ENCODE data around the gene FLNC.
A peak's percentile ranks its signal among the peaks of the same experiment; 100 is the strongest.

FLNC gene

DNA sequence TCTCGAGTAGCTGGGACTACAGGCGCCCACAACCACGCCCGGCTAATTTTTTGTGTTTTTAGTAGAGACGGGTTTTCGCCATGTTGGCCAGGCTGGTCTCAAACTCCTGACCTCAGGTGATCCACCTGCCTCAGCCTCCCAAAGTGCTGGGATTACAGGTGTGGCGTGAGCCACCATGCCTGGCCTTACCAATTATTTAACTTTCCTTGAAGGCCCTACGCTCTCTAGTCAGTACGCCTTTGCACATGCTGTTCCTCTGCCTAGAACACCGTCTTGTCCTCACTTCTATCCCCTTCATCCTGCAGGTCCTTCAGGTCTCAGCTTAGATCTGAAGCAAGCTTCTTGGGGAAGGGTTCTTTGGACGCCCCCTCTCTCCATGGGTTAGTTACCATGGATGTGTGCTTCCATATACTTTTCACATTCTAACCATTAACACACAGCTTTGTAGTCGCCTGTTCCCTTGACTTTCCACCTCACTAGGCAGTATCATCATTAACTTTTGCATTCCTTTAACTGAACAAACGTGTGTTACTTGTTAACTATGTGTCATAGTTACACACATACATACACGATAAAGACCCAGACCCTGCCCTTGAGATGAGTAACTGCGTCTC is 31.9 kb downstream of the FLNC start:
- no peak for DNase-seq (ENCODE audit: low spot score)

DNA sequence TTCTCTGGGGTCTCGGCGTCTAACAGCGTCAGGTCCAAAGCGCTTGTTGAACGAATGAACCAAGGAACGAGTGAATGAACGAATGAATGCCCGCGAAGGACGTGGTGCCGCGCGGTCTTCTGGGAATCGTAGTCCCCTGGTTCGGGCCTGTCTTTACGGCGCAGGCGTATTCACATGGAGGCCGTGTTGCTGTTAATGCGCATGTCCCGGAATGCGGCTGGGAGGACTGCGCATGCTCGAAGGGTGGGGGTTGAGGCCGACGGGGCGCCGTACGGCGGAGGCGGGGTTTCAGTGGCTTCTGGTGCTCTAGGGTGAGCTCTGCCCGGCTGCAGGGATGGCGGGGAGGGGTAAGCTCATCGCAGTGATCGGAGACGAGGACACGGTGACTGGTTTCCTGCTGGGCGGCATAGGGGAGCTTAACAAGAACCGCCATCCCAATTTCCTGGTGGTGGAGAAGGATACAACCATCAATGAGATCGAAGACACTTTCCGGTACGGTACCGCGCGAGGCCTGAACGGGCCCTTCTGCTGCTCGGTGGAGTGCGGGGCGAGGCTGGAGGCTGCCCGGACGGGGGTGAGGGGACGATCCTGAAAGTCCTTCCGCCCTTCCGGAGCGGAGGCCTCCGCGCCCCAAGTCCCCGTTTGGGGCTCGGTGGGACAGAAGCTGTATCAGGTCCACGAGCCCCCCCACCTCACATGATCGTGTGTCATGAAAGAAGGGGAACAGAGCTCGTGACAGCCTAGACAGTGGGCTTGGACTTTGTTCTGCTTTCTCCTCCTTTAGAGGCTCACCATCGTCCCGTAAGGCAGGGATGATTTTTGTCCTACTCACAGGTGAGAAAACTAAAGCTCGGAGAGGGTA is 32.6 kb downstream of the FLNC start, which contains the start of gene ATP6V1F:
Gene ATP6V1F, plus strand, starts transcription at position 286 of the 862 bp plus-strand sequence. Its CDS starts 49 bp downstream, at position 335.
- DNase-seq (ENCODE audit: low spot score), result peak; percentile 99

DNA sequence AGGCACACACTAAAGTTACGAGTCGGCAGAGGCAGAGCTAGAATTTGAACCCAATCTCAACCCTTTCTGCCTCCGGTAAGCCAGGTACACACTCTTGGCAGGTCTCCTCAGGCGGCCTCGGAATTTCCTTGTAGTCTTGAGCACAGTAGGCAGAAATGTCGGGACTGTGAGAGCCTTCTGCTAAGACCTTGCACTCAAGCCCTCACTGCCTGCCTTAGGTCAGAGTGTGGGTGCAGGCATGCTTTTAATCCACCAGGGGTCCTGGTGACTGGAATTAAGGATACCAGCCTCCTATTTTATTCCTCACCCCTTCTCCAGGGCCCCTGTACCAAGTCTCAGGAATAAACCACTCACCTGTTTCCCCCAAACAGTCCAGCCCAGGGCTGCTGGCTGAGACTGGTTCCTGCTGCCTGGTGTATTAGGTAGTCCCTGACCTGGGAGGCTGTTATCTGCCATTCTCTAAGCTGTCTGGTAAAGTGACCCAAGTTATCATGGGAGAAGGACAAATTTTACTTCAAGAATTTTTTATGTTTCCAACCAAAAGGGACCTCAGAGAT is 33.3 kb downstream of the FLNC start:
- DNase-seq (ENCODE audit: low spot score), result peak; percentile 86

DNA sequence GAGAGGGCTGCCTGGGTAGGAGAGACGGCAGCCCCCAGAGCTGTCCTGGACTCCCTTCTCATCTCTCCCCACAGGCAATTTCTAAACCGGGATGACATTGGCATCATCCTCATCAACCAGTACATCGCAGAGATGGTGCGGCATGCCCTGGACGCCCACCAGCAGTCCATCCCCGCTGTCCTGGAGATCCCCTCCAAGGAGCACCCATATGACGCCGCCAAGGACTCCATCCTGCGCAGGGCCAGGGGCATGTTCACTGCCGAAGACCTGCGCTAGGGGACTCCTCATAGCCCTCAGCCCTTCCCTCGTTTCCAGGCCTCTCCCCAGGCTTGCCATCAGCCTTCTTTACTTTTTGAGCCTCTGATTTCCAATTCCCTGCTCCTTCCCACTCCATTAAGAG is 35.1 kb downstream of the FLNC start:
- no peak for DNase-seq (ENCODE audit: low spot score)

DNA sequence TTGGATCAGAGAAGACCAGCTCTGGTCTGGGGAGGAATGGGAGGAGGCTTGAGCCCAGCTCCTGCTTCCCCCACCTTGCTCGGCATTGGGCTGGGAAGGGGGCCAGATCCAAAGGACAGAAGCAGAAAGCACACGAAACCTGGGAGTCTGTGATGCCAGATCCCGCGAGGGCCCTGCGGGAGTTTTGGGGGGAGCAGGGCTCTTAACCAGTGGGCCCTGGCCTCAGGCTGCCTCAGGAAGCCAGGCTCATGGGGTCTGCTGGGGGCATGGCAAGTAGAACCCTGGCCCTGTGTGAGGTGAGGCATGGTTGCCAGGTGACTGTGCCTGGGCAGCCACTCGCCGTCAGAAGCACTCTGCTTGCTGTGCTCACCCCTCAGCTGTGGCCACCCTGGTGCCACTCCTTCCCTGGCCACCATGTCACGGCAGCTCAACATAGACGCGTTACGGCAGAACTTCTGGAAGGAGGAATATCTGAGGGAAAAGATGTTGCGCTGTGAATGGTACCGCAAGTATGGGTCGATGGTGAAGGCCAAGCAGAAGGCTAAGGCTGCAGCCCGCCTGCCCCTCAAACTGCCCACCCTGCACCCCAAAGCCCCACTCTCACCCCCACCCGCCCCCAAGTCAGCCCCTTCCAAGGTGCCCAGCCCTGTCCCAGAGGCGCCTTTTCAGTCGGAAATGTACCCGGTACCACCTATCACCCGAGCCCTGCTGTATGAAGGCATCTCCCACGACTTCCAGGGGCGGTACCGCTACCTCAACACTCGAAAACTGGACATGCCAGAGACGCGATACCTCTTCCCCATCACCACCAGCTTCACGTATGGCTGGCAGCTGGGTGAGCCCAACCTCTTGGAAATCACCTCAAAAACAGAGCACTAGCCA is 36.0 kb downstream of the FLNC start:
- DNase-seq (ENCODE audit: low spot score), result no peak

DNA sequence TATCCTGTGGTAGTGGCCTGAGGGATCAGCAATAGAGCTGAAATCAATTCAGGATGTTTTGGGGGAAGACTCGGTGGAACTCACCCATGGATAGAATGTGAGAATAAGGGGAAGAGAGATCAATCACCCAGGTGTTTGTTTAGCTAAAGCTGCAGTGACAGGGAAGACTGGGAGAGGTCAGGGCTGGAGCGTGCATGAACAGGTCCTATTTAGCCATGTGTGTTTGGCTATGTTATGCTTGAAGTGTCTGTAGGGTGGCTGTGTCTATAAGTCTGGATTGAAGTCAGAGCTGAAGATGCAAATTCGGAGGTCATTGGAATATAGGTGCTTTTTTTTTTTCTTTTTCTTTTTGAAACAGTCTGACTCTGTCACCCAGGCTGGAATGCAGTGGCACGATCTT is 37.0 kb downstream of the FLNC start:
- no peak for DNase-seq (ENCODE audit: low spot score)

DNA sequence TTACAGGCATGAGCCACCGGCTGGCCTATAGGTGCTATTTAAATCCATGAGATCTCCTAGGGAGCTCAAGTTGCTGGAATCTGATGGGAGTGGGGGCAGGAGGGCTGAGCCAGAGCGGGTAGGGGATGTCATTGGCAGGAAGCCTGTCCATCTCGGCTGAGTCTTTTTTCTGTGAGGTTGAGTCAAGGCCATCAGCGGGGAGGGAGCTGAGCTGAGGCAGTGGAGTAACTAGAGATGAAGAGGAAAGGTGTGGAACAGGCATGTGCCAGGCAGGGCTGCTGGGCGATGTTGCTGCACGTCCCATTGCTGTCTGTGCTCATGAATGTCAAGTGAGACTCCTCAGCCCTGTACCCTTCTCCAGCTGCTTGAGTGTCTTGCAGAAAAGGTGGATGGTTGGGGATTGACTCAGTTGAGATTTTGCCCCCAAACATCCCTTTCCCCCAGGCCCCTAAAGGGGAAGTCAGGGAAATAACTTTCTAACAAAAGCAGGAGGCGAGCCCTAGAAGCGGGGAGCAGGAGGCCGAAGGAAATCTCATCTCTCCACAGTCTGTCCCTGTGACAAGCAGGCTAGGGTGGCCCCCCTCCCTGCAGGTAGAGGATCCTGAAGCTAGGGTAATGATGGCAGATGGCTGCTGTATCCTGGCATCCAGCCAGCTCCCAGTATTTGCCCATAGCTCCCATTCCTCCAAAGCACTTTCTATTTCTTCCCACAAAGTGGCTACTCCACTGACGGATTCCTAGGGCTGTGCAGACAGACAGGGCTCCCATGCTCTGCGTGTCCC is 37.8 kb downstream of the FLNC start:
- DNase-seq (ENCODE audit: low spot score), result no peak

DNA sequence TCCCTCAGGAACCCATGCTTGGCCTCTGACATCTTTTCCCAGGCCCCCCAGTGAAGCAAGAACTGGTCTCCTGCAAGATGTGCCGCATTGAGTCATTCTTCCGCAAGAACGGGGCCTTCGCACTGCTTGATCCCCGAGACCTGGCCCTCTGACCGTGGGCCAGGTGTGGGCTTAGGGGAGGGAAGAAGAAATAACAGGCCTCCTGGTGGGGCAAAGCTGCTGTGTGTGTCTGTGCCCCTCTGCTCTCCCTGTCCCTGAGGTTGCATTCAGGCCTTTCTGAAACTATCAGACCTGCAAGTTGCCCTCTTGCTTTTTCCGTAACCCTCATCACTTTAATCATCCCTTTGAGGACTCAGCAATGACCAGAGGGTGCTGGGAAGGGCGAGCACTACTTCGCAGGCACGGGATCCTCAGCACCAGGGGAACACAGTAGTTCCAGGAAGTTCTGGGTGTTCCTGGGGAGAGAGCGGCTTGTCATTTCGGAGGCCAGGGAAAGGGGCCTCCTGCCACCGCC is 38.5 kb downstream of the FLNC start:
- DNase-seq (ENCODE audit: low spot score), result no peak

DNA sequence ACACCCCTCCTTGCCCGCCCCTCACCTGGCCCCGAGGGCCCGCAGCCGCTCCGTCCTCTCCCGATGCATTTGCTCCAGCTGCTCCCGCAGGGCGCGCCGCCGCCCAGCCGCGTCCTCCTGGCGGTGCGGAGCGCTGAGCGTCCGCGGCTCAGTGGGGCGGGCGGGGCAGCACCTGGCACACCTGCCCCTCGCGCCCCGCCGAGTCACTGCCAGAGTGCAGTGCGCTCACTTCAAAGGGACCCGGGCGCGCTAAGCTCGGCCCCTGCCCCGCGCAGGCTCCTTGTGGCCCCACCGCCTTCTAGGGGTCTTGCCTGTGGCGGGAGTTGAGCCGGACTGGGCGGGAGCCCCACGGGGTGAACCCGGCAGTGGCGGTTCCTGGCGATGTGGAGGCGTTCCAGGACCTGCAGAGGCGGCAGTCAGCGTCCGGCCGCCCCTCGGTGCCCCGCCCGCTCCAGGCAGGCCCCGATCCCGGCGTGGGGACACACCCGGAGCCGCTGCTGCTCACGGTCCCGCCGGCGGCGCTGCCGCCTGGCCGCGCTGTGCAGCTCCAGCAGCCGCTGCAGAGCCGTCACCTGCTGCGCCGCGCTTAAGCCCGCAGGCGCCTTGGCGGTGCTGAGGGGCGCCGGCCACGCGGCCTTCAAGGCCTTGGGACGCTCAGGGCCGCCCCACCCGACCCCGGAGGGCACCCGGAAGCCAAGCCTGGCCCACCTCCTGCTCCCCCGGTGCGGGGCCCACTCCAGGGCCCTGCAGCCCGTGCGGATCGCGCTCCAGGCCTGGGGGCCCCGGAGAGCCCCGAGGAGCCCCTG is 39.1 kb downstream of the FLNC start:
- peak; percentile 84 for DNase-seq (ENCODE audit: low spot score)

DNA sequence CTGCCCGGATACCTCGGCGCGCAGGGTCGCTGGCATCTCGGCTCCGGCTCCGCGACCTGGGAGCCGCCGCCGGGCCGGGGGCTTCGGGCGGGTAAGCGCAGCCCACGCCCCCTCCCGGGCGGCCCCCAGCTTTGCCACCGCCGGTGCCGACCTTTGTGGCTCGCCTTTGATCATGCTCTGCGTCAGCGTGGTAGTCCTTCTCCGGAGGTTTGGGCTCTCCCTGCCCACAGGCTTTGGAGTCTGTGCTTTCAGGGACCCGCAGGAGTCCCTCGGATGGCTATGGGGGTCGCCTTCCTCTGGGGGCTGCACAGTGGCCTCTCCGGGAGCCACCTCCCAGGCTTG is 39.7 kb downstream of the FLNC start:
- no peak for DNase-seq (ENCODE audit: low spot score)

DNA sequence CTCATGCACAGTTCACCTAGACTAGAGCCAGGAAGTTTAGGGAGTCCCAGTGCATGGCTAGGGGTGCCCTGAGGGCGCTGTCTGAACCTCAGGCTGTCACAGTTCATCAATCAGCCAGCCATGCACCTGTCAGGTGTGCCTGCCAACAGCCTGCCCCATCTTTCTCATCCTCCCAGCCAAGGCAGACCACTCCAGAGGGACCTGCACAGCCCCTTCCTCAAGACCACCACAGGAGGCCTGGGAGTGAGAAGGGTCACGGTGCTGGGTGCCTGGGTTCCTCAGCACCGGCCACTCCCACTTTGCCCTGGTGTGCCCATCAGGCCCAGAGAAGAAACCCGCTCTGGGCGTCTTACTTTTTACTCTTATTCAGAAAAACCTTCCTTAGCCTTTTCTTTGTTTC is 40.8 kb downstream of the FLNC start:
- no peak for DNase-seq (ENCODE audit: low spot score)

DNA sequence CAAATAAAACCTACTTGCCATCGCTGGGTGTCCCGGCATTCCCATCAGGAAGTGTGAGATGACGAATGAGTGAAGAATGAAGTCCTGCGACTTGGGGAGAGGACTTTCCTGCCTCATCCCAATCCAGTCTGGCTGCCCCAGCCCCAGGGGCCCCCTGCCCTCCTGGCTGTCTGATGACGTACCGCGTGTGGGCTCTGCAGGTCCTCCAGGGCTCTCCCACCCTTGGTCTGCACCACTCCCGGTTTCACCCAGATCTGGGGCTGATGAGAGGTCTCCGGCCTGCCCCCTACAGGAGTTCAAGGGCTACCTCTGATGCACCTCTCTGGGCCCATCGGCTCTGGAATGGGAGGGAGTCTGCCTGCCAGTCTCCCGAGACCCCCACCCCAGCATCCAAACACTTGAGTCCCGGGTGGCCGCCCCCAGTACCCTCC is 42.2 kb downstream of the FLNC start:
- no peak for DNase-seq (ENCODE audit: low spot score)

DNA sequence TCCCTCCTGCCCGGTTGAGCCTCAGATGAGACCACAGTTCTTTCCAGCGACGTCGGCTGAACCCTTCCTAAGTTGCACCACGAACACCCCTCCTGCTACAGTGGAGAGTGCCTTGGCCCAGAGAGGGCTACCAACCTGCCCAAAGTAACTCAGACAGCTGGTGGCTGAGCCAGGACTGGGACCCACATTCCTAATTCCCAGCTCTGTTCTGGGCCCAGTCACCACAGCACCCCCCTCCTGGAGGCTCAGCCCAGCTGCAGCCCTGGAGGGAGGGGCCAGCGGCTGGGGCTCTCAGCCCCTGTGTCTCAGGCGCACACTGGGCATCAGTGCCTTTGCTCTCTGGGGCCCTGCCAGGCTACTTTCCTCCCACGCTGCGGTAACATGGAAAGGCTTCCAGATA is 43.0 kb downstream of the FLNC start:
- DNase-seq (ENCODE audit: low spot score), result no peak

DNA sequence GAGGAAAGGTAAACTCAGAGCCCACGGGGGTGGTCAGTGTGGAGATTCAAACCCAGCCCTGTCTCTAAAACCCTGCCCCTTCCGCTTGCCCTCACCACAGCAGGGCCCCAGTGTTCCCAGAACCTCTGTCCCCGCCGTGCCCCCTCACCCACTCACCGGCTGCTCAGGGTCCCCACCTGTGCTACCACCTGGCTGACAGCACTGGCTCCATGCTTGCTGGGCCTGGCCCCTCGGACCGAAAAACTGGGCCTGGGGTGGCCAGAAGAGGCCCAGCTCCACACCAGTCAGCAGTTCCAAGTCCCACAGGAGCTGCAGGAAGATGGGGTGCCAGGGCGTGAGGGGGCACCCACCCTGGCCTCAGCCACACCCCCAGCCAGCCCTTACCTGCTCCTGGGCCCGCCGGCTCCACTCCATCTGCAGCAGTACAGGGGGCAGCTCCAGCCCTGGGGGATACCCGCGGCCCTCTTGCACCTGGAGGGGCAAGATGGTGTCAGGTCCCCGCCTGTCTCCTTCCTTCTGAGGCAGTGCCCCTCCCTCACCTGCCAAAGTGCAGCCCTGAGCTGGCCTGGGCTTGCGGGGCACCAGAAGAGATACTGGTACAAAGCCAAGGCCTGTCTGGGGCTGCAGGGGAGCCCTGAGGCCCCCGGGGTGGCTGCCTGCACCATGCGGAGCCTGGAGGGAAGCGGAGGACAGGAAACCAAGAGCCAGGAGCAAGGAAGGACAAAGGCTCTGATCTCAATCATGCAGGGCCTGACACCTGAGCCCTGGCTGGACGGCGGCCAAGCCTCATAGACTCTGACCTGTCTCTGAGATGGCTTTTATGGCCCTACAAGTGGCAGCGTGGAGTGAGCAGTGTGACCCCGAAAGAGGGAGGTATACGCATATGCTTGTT is 44.2 kb downstream of the FLNC start:
- no peak for DNase-seq (ENCODE audit: low spot score)

DNA sequence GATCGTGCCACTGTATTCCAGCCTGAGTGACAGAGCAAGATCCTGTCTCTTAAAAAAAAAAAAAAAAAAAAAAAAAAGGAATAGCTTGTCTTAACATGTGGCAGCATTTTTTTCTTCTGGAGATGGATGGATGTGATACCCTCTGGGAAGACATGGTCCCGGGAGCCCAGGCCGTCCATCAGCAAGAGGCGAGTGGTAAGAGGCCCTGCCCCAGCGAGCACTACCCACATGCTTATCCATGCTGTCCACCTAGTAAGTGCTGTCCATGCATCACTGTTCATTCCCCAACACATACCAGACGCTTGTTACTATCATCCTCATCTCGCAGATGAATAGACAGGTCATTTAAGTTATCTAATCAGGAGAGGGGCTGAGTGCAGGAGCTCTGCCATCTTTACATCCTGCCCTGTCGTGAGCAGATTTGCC is 45.3 kb downstream of the FLNC start:
- DNase-seq (ENCODE audit: low spot score), result no peak

DNA sequence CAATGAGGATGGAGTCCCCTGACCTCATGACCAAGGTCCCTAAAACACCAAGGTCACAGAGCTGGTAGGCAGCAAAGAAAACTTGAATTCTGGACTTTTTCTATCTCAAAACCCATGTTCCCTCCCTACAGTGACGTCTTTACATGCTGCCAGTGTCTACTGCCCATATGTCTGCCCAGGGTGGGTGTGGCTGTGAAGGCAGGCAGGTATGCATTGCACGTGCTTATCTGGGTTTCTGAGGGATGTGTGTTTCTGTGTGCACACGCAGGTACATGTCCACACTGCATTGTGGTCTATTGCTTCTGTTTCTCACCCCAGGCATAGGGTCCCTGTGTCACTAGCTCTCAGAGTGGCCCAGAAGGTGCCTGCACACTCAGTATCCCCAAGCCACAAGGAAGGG is 45.9 kb downstream of the FLNC start:
- DNase-seq (ENCODE audit: low spot score), result no peak

DNA sequence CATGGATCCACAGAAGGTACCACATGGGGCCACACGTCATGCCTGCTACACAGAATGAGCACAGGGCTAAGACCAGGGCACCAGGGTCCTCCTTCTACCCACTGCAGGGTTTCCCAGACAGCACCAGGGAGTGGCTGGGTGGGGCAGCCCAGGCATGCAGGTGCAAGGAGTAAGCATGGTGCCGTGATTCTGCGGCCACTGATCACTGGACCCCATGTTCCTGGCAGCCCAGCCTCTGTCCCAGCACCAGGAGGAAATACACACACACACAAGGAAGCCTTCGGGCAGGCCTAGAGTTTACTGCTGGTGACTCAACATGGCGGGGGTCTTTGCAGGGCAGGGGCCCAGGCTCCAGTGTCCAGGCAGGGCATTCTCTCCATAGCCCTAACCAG is 46.4 kb downstream of the FLNC start:
- DNase-seq (ENCODE audit: low spot score), result no peak

DNA sequence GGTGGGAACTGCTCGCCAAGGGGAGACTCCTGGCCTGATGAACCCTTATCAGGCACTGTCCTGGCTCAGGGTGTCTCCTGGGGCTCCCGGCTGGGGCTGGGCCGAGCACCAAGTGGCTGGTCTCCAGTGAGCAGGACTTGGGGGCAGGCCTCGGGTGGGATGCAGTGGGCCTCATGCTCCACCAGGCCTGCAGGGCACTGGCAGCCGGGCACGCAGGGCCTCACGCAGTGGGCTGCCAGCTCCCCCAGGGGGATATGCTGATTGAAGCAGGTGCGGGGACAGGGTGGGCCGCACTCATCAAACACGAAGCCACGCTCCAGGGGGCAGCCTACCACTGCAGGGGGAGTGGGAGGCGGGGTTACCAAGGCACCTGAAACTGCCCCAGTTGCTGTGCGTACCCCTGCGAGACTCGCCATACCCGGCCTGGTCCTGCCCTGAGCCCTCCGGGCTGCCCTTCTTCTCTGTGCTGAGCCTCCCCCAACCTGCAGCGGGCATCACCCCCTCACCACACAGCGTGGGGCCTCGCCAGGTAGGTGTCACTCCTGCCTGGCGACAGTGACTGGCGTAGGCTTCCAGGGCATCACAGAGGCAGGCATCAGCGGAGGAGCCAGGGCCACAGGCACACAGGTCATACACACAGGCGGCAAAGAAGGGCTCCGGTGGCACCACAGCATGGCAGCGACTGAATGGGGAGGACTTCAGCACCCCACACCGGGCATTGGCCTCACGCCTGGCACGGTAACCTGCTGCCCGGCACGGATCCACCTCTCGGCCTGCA is 47.0 kb downstream of the FLNC start:
- no peak for DNase-seq (ENCODE audit: low spot score)

DNA sequence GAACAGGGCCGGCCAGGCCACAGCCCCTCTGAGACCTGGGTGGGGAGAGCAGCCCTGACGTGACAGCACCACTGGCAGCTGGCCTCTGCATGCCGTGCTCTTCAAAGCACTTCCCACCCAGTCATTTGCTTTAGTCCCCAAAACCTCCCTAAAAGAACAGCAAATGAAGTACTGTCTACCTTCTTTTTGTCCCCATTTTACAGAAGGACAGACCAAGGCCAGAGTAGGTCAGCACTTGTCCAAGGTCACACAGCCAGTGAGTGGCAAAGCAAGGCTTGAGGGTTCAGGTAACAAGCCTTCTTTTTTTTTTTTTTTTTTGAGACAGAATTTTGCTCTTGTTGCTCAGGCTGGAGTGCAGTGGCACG is 47.5 kb downstream of the FLNC start:
- DNase-seq (ENCODE audit: low spot score), result no peak

All from HuH-7 (cell line).